Measurements from ENCODE around the gene CACNG4. TPM values are rescaled to one million over a fixed set of nuclear protein-coding genes. Genes with fewer than 3 reads are reported as not detected.
"Not testable (repeated sequence)": the region's sequence is repeated elsewhere in the genome, so short reads cannot be mapped to it uniquely, and the experiment has no call there.

The CACNG4 gene
- total RNA-seq, 2 experiments from 2014 or later = not detected

GRCh38 chr17:66959641-66960375, 4.7 kb upstream of the CACNG4 start:
- POLR2A ChIA-PET = no interaction called here
- CTCF ChIA-PET = interaction anchor here (1.2 kb wide), 1 partner anchor 15 kb away, joined by 4 read pairs; no protein-coding TSS in a partner anchor

GRCh38 chr17:66960613-66961012, 3.9 kb upstream of the CACNG4 start:
- ChIA-PET POLR2A (no interaction called here), CTCF (no interaction called here)

GRCh38 chr17:66963521-66963908, 992 bp upstream of the CACNG4 start:
- ChIA-PET POLR2A (no interaction called here), CTCF (no interaction called here)

- CTCF ChIA-PET = no interaction called here
- POLR2A ChIA-PET = interaction anchor here (1.1 kb wide), 1 partner anchor 83 kb away, joined by 3 read pairs; no protein-coding TSS in a partner anchor
Measured at GRCh38 chr17:66964930-66965800, 658 bp downstream of the CACNG4 start.

- ChIA-PET POLR2A (interaction anchor here (0.6 to 1.1 kb wide), 2 partner anchors 82 to 501 kb away, joined by 3 read pairs; no protein-coding TSS in a partner anchor), CTCF (no interaction called here)
Measured at GRCh38 chr17:66965801-66966262, 1.3 kb downstream of the CACNG4 start.

GRCh38 chr17:66966298-66966697, 1.8 kb downstream of the CACNG4 start:
- ChIA-PET CTCF (no interaction called here), POLR2A (interaction anchor here (0.6 kb wide), 1 partner anchor 501 kb away, joined by 3 read pairs; no protein-coding TSS in a partner anchor)

GRCh38 chr17:66966704-66967418, 2.4 kb downstream of the CACNG4 start:
- ChIA-PET POLR2A (no interaction called here), CTCF (no interaction called here)

- CTCF ChIA-PET = no interaction called here
- POLR2A ChIA-PET = no interaction called here
Measured at GRCh38 chr17:66967837-66968543, 3.5 kb downstream of the CACNG4 start.

GRCh38 chr17:66968916-66969315, 4.4 kb downstream of the CACNG4 start:
- CTCF ChIA-PET = no interaction called here
- POLR2A ChIA-PET = no interaction called here

- ChIA-PET CTCF (no interaction called here), POLR2A (no interaction called here)
Measured at GRCh38 chr17:66970140-66970539, 5.6 kb downstream of the CACNG4 start.

GRCh38 chr17:66970797-66971196, 6.3 kb downstream of the CACNG4 start:
- CTCF ChIA-PET = no interaction called here
- POLR2A ChIA-PET = no interaction called here

- CTCF ChIA-PET = no interaction called here
- POLR2A ChIA-PET = no interaction called here
Measured at GRCh38 chr17:66971264-66971663, 6.8 kb downstream of the CACNG4 start.

- ChIA-PET CTCF (no interaction called here), POLR2A (no interaction called here)
Measured at GRCh38 chr17:66971730-66972441, 7.4 kb downstream of the CACNG4 start.

GRCh38 chr17:66972442-66972830, 7.9 kb downstream of the CACNG4 start:
- CTCF ChIA-PET = interaction anchor here (0.7 kb wide), 1 partner anchor 91 kb away, joined by 6 read pairs; no protein-coding TSS in a partner anchor
- POLR2A ChIA-PET = not testable (repeated sequence)

GRCh38 chr17:66975188-66975587, 10.7 kb downstream of the CACNG4 start:
- CTCF ChIA-PET = interaction anchor here (1.0 kb wide), 1 partner anchor 16 kb away, joined by 4 read pairs; no protein-coding TSS in a partner anchor
- POLR2A ChIA-PET = no interaction called here

GRCh38 chr17:66975614-66976378, 11.3 kb downstream of the CACNG4 start:
- ChIA-PET POLR2A (no interaction called here), CTCF (interaction anchor here (1.0 kb wide), 1 partner anchor 17 kb away, joined by 4 read pairs; no protein-coding TSS in a partner anchor)

- ChIA-PET CTCF (no interaction called here), POLR2A (no interaction called here)
Measured at GRCh38 chr17:66976379-66976663, 11.8 kb downstream of the CACNG4 start.

- ChIA-PET POLR2A (no interaction called here), CTCF (no interaction called here)
Measured at GRCh38 chr17:66976781-66977201, 12.3 kb downstream of the CACNG4 start.

All from activated CD8-positive, alpha-beta memory T cell treated with anti-CD3 and anti-CD28 coated beads for 36 hours (primary cell).